Aorta (tissue), 5 donors: ENCODE data around the gene MVB12B. TPM values are rescaled to one million over a fixed set of nuclear protein-coding genes. Genes with fewer than 3 reads are reported as not detected.

Source experiments
- ATAC-seq: fragments of 200-7000 bp; cut with Tn5 transposase; one replicate; pipeline ENCODE4 v1.9.1; 2022; ENCODE audit warnings: moderate library complexity; ENCODE audit not compliant: low FRiP score
- DNase-seq, 2 donors: peaks; one replicate each; pipeline ENCODE4 v3.0.0-alpha.2; 2020
- H3K27ac ChIP-seq, 2 donors: one replicate each; pipeline ENCODE4 v1.5.1; 2013; ENCODE audit warnings: low read length in 2 of 2, mild to moderate bottlenecking in 2 of 2, moderate library complexity in 2 of 2, control low read depth in 1 of 2, inconsistent platforms in 1 of 2, low read depth in 1 of 2
- H3K27me3 ChIP-seq, 2 donors: one replicate each; pipeline ENCODE4 v1.6.1; 2013; ENCODE audit warnings: control low read depth in 1 of 2, low read length in 1 of 2, mild to moderate bottlenecking in 1 of 2, moderate library complexity in 1 of 2; ENCODE audit not compliant: insufficient read depth in 2 of 2, control insufficient read depth in 1 of 2
- H3K36me3 ChIP-seq, 2 donors: one replicate each; pipeline ENCODE4 v1.6.1; 2013; ENCODE audit warnings: control low read depth in 1 of 2, low read length in 1 of 2, mild to moderate bottlenecking in 1 of 2; ENCODE audit not compliant: insufficient read depth in 2 of 2, control insufficient read depth in 1 of 2
- H3K4me1 ChIP-seq, 2 donors: one replicate each; pipeline ENCODE4 v1.6.1; 2013; ENCODE audit warnings: low read length in 2 of 2, control low read depth in 1 of 2, mild to moderate bottlenecking in 1 of 2, moderate library complexity in 1 of 2; ENCODE audit not compliant: insufficient read depth in 2 of 2, control insufficient read depth in 1 of 2
- H3K4me3 ChIP-seq, 2 donors: one replicate each; pipeline ENCODE4 v1.5.1; 2013; ENCODE audit warnings: low read length in 2 of 2, control low read depth in 1 of 2, mild to moderate bottlenecking in 1 of 2
- H3K9me3 ChIP-seq: one replicate; pipeline ENCODE4 v1.6.1; 2013; ENCODE audit warnings: mild to moderate bottlenecking, low read length; ENCODE audit not compliant: control insufficient read depth
- WGBS, 2 donors: extraction: QIAGEN DNeasy Blood & Tissue Kit; methylation state at CpG; one replicate each; pipeline ENCODE4 v1.1.7; 2013; 5-methylcytosine and 5-hydroxymethylcytosine counted together
- intact Hi-C, 2 donors: fragments of 100-400 bp; cut with DNase I; formaldehyde crosslinking; loops; one replicate each; pipeline versions ENCODE4 v1.14.2 to v1.15.0; 2022
- polyA plus RNA-seq, 2 donors: library from polyadenylated mRNA; stranded (reverse); fragments of 200-250 nt; gene quantifications; one replicate each; pipeline ENCODE4 v1.2.3, GENCODE V29; 2013
- total RNA-seq, 2 donors: library from RNA; stranded (reverse); fragmentation: NEBNext Ultra II Directional; extraction: Animal tissue kit (Norgen Biotek cat#: 25700); gene quantifications; one replicate each; pipeline ENCODE4 v1.2.1, GENCODE V29; 2021
- donor health status: healthy with polysubstance abuse.
- donor health status: Bipolar disorder and iron deficiency.
- donor health status: DM: no; HTN: no; CAD: no.
- donor health status: DM: no; HTN: no; CAD: no.
- donor health status: DM: yes; HTN: yes; CAD: no.

The MVB12B gene
- total and polyA plus RNA-seq, 4 donors = 2.0 to 25.5 (median 9.5) TPM

DNA sequence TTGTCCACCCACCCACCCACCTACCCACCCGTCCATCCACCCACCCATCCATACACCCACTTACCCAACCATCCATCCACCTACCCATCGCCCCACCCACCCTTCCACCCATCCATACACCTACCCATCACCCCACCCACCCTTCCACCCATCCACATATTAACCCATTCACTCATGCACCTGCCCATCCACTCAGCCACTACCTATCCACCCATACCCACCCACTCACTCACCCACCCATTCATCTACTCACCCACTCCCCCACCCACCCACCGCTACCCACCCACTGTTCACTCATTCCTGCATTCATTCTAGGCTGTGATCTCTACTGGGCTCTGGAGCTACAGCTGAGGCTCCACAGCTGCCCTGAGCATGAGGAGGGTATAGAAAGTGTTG is 169.6 kb downstream of the MVB12B start:
- intact Hi-C loops = loop anchor here in 1 of 2 donors (10.0 kb wide), 1 partner anchor 101 kb away; no protein-coding TSS in a partner anchor
- WGBS, 2 donors = 88 to 93% methylated on average over 2 to 3 of the region's 3 CpGs
- no peak for ATAC-seq

GRCh38 chr9:126496781-126497659 is 170.4 kb downstream of the MVB12B start:
- Histone ChIP-seq H3K4me3 (no peak overlapping the region), H3K36me3 (peaks cover 0 to 1% of the 10 kb centered on the region in 2 donors), H3K9me3 (no peaks in the 10 kb centered on the region), H3K27me3 (no peaks in the 10 kb centered on the region), H3K27ac (no peak overlapping the region), H3K4me1 (no peaks in the 10 kb centered on the region)
- DNase-seq (peak; percentile 35 to 69), ATAC-seq (no peak)
- intact Hi-C loops = loop anchor here in 1 of 2 donors (10.0 kb wide), 1 partner anchor 102 kb away; no protein-coding TSS in a partner anchor
- 89 to 93% methylated on average over 15 of the region's 15 CpGs for WGBS, 2 donors

More for the DNA sequence above, 169.6 kb downstream of the MVB12B start:
- DNase-seq = peak in 1 of 2 donors; percentile 15
- H3K27ac ChIP-seq = no peak overlapping the region
- H3K27me3 ChIP-seq = no peaks in the 10 kb centered on the region
- H3K4me1 ChIP-seq = no peaks in the 10 kb centered on the region
- peaks cover 0 to 1% of the 10 kb centered on the region in 2 donors for H3K36me3 ChIP-seq
- no peak overlapping the region for H3K4me3 ChIP-seq
- no peaks in the 10 kb centered on the region for H3K9me3 ChIP-seq

DNA sequence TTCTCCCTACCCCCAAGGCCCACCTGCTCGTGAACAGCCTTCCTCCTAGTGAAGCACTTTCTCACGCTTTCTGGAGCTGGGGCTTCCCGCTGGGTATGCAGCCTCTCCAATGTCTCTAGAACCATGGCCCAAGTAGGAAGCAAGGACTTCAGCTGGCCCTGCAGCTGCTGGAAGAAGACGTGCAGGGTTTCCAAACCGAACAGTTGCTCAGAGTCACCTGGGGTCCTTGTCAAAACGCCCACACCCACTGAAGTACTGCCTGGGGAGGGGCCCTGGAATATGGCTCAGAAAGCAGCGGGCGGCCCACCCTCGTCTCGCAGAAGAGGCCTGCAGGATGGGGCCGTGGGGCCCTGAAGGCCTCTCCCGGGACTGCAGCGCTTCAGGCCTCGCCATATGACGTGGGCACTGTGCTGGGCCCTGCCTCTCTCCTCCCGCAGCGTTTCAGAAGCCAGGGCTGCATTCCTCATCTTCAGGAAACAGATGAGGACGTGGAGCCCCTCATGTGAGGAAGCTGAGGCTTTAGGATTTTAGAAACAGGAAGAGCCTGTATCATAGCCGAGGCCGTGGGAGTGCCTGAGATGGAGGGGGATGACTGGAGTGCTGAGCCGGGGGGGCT is 171.1 kb downstream of the MVB12B start:
- 90 to 96% methylated on average over 21 of the region's 21 CpGs for WGBS, 2 donors
- ATAC-seq = no peak
- DNase-seq = peak; percentile 34 to 69
- H3K4me3 ChIP-seq = no peak overlapping the region
- H3K27ac ChIP-seq = no peak overlapping the region
- H3K4me1 ChIP-seq = no peaks in the 10 kb centered on the region
- H3K27me3 ChIP-seq = no peaks in the 10 kb centered on the region
- H3K36me3 ChIP-seq = peaks cover 0 to 1% of the 10 kb centered on the region in 2 donors
- intact Hi-C loops = loop anchor here (2.0 to 10.0 kb wide), 2 partner anchors 61 to 103 kb away; no protein-coding TSS in a partner anchor
- no peaks in the 10 kb centered on the region for H3K9me3 ChIP-seq

DNA sequence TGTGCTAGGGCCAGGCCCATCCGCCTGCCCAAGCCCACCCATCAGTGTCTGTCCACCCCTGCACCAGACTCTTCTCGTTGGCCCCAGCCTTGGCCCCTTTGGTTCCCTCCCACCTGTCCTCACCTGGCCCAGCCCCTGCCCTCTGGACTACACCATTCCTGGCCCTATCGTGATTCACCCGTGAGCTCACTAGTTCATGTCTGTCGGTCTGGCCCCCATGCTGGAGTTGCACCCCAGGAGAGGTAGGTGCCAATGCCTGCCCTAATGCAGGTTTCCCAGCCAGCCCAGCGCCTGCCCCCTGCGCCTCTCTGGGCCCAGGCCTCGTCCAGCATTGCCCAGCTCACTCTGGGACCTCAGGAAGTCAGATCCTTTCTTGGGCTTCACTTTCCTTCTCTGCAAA is 171.7 kb downstream of the MVB12B start:
- no peaks in the 10 kb centered on the region for H3K9me3 ChIP-seq
- H3K27ac ChIP-seq = no peak overlapping the region
- no peaks in the 10 kb centered on the region for H3K4me1 ChIP-seq
- ATAC-seq (no peak), DNase-seq (peak; percentile 41 to 70)
- peaks cover 0 to 1% of the 10 kb centered on the region in 2 donors for H3K36me3 ChIP-seq
- no peak overlapping the region for H3K4me3 ChIP-seq
- intact Hi-C loops = loop anchor here (2.0 to 10.0 kb wide), 2 partner anchors 60 to 104 kb away; no protein-coding TSS in a partner anchor
- no peaks in the 10 kb centered on the region for H3K27me3 ChIP-seq
- 89 to 96% methylated on average over 6 to 8 of the region's 8 CpGs for WGBS, 2 donors

DNA sequence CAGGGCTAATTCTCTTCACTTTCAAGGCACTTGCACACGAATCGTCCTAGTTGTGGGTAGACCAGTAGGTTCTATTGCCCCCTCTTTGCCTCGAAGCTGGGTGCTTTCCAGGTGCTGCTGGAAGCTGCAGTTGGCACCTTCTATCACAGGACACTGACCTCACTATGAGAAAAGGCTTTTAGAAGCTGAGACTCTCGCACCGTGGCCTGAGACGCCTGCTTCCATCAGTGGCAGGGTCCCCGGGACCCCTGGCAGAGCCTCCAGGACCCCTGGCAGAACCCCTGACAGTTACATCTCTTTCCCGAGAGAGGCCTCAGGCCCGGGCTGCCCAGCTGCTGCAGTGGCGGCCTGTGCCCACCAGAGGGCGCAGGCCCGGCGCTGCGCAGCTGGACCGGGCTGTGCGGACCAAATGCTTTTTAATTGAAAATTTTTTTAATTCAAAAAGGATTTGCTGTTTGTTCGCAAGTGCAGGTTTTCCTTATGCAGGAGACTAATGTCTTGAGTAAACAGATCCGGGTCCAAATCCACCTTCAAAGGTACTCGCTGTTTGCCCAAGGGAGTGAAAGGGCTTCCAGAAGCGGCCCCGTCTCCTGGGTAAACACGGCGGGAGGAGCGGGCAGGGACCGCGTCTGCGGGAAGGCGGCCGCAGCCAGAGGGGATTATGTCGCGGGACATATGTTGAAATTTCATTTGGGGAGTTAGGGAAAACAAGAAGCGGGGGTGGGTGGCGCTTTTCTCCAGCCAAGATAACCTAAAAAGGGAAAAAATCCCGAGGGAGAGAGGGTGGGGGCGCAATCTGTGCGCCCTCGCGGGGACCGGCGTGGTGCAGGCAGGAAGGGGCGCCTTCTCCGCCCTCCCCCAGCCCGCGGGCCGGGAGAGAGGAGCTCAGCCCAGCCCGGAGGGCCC is 172.6 kb downstream of the MVB12B start:
- H3K4me3 ChIP-seq = peak overlapping the region in 1 of 2 donors; percentile 23
- no peaks in the 10 kb centered on the region for H3K27me3 ChIP-seq
- intact Hi-C loops = loop anchor here (2.0 to 10.0 kb wide), 2 partner anchors 60 to 104 kb away; no protein-coding TSS in a partner anchor
- H3K27ac ChIP-seq = no peak overlapping the region
- H3K9me3 ChIP-seq = no peaks in the 10 kb centered on the region
- H3K36me3 ChIP-seq = peaks cover 0 to 5% of the 10 kb centered on the region in 2 donors
- peak; percentile 56 to 81 for DNase-seq
- WGBS, 2 donors = 2 to 3% methylated on average over 35 to 46 of the region's 46 CpGs
- no peaks in the 10 kb centered on the region for H3K4me1 ChIP-seq
- peak; percentile 83 for ATAC-seq

- H3K27me3 ChIP-seq = no peaks in the 10 kb centered on the region
- H3K27ac ChIP-seq = no peak overlapping the region
- ATAC-seq = peak; percentile 4
- H3K36me3 ChIP-seq = peaks cover 0 to 6% of the 10 kb centered on the region in 2 donors
- DNase-seq = peak; percentile 51 to 74
- H3K4me1 ChIP-seq = no peaks in the 10 kb centered on the region
- intact Hi-C loops = loop anchor here (2.0 to 10.0 kb wide), 3 partner anchors 59 to 285 kb away; no protein-coding TSS in a partner anchor
- 36 to 44% methylated on average over 17 to 20 of the region's 20 CpGs for WGBS, 2 donors
- H3K4me3 ChIP-seq = peak overlapping the region in 1 of 2 donors; percentile 23
- H3K9me3 ChIP-seq = no peaks in the 10 kb centered on the region
Observed at GRCh38 chr9:126499911-126500599, 173.4 kb downstream of the MVB12B start.

DNA sequence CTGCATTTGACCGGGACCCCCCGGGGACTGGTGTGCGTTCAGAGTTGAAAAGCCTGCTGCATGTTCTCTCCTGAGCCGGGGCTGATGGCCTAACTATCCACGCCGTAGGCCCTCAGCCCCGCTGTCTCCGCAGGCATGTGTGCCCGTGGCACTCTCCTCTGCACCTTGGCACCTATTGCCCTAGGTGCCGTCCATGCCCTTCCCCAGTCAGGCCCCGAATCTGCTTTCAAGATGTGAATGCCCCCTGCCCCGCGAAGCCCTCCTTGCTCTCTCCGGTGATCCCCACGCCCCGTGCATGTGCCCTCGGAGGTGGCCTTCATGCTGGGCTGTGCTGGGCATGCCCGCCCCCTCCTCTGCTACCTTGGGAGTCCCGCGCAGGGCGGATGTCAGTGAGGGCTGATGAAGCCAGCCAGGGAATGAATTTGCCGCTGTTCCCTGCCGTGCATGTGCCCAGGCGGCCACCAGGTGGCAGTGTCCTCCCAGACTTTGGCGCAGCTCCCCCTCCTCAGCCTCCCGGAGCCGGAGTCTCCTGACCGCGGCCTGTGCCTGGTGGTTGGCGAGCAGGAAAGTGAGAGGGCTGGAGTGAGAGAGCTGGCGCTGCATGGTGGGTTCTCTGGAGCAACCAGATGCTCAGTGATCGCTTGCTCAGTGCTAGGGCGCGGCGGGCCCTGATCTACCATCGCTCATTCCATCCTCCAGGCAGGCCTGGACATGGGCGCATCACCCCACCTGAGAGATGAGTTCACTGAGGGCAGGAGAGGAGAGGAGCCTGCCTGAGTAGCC is 174.2 kb downstream of the MVB12B start:
- Histone ChIP-seq H3K4me3 (no peak overlapping the region), H3K4me1 (no peaks in the 10 kb centered on the region), H3K27me3 (no peaks in the 10 kb centered on the region), H3K9me3 (no peaks in the 10 kb centered on the region), H3K36me3 (peaks cover 0 to 5% of the 10 kb centered on the region in 2 donors), H3K27ac (no peak overlapping the region)
- WGBS, 2 donors = 24 to 27% methylated on average over 36 to 37 of the region's 37 CpGs
- ATAC-seq = peak; percentile 81
- peak; percentile 83 to 93 for DNase-seq
- intact Hi-C loops = loop anchor here in 1 of 2 donors (1.0 to 10.0 kb wide), 2 partner anchors 58 to 284 kb away; no protein-coding TSS in a partner anchor
